OCI-LY3 (cell line): ENCODE measurements around the gene CCSER2.
"Not testable (repeated sequence)": the region's sequence is repeated elsewhere in the genome, so short reads cannot be mapped to it uniquely, and the experiment has no call there.

Experiments used
- H2AFZ ChIP-seq: fragments of 200-600, 300-600 bp; shearing (Covaris generic); 2 replicates; pipeline ENCODE4 v1.6.0; 2014; ENCODE audit warnings: antibody characterized with exemption, low read depth, low read length
- H3K27ac ChIP-seq: fragments of 200-600, 300-600 bp; sonication (generic); 2 replicates; pipeline ENCODE4 v1.5.1; 2014; ENCODE audit warnings: mild to moderate bottlenecking, low read length, moderate library complexity, mixed read lengths
- H3K27me3 ChIP-seq: fragments of 200-600, 300-600 bp; sonication (generic); 2 replicates; pipeline ENCODE4 v1.6.1; 2014; ENCODE audit warnings: low read depth, low read length, mixed read lengths
- H3K36me3 ChIP-seq: fragments of 200-600, 300-600 bp; sonication (generic); replicated peaks from 2 replicates; pipeline ENCODE3; 2014; ENCODE audit warnings: low read depth, low read length, mixed read lengths
- H3K4me1 ChIP-seq: fragments of 300-600, 200-600 bp; sonication (generic); 2 replicates; pipeline ENCODE4 v1.6.1; 2014; ENCODE audit warnings: low read length, mixed read lengths
- H3K4me2 ChIP-seq: fragments of 200-600, 300-600 bp; sonication (generic); 2 replicates; pipeline ENCODE4 v1.6.1; 2014; ENCODE audit warnings: low read length, mixed read lengths
- H3K4me3 ChIP-seq: fragments of 300-600, 200-600 bp; sonication (generic); 2 replicates; pipeline ENCODE4 v1.5.1; 2014; ENCODE audit warnings: antibody characterized with exemption, mild to moderate bottlenecking, low read length, moderate library complexity
- H3K79me2 ChIP-seq: fragments of 300-600, 200-600 bp; shearing (Covaris generic); 2 replicates; pipeline ENCODE4 v1.6.1; 2014; ENCODE audit warnings: mild to moderate bottlenecking, low read length, mixed read lengths
- H3K9ac ChIP-seq: fragments of 300-600, 200-600 bp; shearing (Covaris generic); 2 replicates; pipeline ENCODE4 v1.6.0; 2014; ENCODE audit warnings: mild to moderate bottlenecking, low read length, moderate library complexity
- H3K9me3 ChIP-seq: fragments of 200-600, 300-600 bp; shearing (Covaris generic); 2 replicates; pipeline ENCODE4 v1.6.1; 2014; ENCODE audit warnings: low read length, mixed read lengths; ENCODE audit not compliant: insufficient read depth
- H4K20me1 ChIP-seq: fragments of 200-600, 300-600 bp; sonication (generic); 2 replicates; pipeline ENCODE4 v1.6.1; 2016; ENCODE audit warnings: low read length, mixed read lengths; ENCODE audit not compliant: insufficient read depth
- EZH2phosphoT487 ChIP-seq: fragments of 200-600 bp; shearing (Covaris generic); IDR thresholded peaks from 2 replicates; pipeline ENCODE4 v1.6.1; 2018; ENCODE audit warnings: antibody characterized with exemption, mixed run types, low read depth
- TF ChIP-seq, protein P1 (sequence below): fragments of 200-600, 300-600 bp; sonication (generic); IDR thresholded peaks from 2 replicates; pipeline ENCODE4 v1.5.1; 2014; ENCODE audit warnings: antibody characterized with exemption, low read length, low read depth

CCSER2 gene

GRCh38 chr10:84447701-84448400, 119.5 kb downstream of the CCSER2 start:
- Histone ChIP-seq H3K79me2 (no peaks in the 10 kb centered on the region), H3K9ac (no peak overlapping the region), H3K27ac (no peak overlapping the region), H3K27me3 (no peaks in the 10 kb centered on the region), H3K4me2 (no peak overlapping the region), H3K9me3 (no peaks in the 10 kb centered on the region), H3K36me3 (no peaks in the 10 kb centered on the region), H2AFZ (no peak overlapping the region), H3K4me3 (no peak overlapping the region), H3K4me1 (no peaks in the 10 kb centered on the region), H4K20me1 (no peaks in the 10 kb centered on the region)
- TF ChIP-seq, protein P1, sequence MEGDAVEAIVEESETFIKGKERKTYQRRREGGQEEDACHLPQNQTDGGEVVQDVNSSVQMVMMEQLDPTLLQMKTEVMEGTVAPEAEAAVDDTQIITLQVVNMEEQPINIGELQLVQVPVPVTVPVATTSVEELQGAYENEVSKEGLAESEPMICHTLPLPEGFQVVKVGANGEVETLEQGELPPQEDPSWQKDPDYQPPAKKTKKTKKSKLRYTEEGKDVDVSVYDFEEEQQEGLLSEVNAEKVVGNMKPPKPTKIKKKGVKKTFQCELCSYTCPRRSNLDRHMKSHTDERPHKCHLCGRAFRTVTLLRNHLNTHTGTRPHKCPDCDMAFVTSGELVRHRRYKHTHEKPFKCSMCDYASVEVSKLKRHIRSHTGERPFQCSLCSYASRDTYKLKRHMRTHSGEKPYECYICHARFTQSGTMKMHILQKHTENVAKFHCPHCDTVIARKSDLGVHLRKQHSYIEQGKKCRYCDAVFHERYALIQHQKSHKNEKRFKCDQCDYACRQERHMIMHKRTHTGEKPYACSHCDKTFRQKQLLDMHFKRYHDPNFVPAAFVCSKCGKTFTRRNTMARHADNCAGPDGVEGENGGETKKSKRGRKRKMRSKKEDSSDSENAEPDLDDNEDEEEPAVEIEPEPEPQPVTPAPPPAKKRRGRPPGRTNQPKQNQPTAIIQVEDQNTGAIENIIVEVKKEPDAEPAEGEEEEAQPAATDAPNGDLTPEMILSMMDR = no peak
- no peak for TF ChIP-seq EZH2phosphoT487

GRCh38 chr10:84449351-84449750, 121.0 kb downstream of the CCSER2 start:
- not testable (repeated sequence) for H3K27ac ChIP-seq, H2AFZ ChIP-seq, H4K20me1 ChIP-seq, H3K4me2 ChIP-seq, H3K9ac ChIP-seq, H3K36me3 ChIP-seq, H3K79me2 ChIP-seq, H3K9me3 ChIP-seq, H3K27me3 ChIP-seq, H3K4me3 ChIP-seq, H3K4me1 ChIP-seq

DNA sequence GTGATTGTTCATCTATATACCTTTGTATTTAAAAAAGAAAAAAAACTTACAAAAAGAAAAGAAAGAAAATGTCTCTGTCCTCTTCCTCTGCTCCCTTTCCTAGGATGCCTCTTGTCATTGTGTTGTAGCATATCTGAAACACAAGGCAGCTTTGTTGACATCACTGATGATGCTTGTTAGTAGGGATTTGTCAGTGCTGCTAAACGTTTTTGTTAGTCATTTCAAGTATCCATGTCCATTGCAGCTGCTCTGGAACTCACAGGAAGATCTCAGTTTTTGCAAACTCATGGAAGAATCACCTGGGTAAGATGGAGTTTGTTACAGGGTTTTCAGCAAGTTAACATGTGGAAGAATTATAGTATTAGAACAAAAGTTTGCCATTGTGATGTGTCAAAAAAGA, 123.6 kb downstream of the CCSER2 start:
- Histone ChIP-seq H2AFZ (no peak overlapping the region), H3K9ac (no peak overlapping the region), H3K9me3 (no peaks in the 10 kb centered on the region), H3K27me3 (no peaks in the 10 kb centered on the region), H3K4me2 (no peak overlapping the region), H3K4me3 (no peak overlapping the region), H3K4me1 (no peaks in the 10 kb centered on the region), H4K20me1 (no peaks in the 10 kb centered on the region), H3K36me3 (no peaks in the 10 kb centered on the region), H3K79me2 (no peaks in the 10 kb centered on the region), H3K27ac (no peak overlapping the region)
- TF ChIP-seq, protein P1 = no peak
- no peak for TF ChIP-seq EZH2phosphoT487

DNA sequence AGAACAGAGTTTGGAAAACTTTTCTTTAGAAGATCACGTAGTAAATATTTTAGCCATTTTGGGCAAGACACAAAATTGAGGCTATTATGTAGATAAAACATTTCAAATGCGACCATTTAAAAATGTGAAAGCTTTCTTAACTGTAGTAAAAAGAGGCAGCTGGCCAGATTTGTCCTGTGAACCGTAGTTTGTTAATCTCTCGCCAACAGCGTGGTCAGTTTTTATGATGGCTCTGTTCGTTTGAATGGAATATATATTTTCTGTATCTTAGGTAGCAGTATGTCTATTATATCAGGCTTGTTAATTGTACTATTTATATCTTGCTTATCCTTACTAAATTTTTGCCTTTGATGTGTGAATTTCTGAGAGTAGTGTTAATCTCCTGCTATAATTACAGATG, 124.9 kb downstream of the CCSER2 start:
- H3K9me3 ChIP-seq = no peaks in the 10 kb centered on the region

More for the DNA sequence above, 124.9 kb downstream of the CCSER2 start:
- no peak overlapping the region for H3K27ac ChIP-seq
- no peak overlapping the region for H3K9ac ChIP-seq
- no peaks in the 10 kb centered on the region for H3K36me3 ChIP-seq
- no peak overlapping the region for H3K4me3 ChIP-seq
- H4K20me1 ChIP-seq = no peaks in the 10 kb centered on the region
- H3K4me2 ChIP-seq = no peak overlapping the region
- no peaks in the 10 kb centered on the region for H3K4me1 ChIP-seq
- H3K79me2 ChIP-seq = no peaks in the 10 kb centered on the region
- H2AFZ ChIP-seq = no peak overlapping the region
- H3K27me3 ChIP-seq = no peaks in the 10 kb centered on the region
- TF ChIP-seq, protein P1 = no peak
- TF ChIP-seq EZH2phosphoT487 = no peak
